Ishikawa (cell line): ENCODE measurements around the gene CACNA2D3.

ENCODE experiments used
- CEBPB ChIP-seq: IDR thresholded peaks from 2 replicates; pipeline ENCODE4 v1.6.1; 2012
- CREB1 ChIP-seq: IDR thresholded peaks from 2 replicates; pipeline ENCODE4 v1.6.1; 2012; ENCODE audit warnings: low read depth
- EGR1 ChIP-seq: IDR thresholded peaks from 2 replicates; pipeline ENCODE4 v1.6.1; 2012
- EP300 ChIP-seq: IDR thresholded peaks from 2 replicates; pipeline ENCODE4 v1.6.1; 2012; ENCODE audit warnings: borderline replicate concordance
- FOXM1 ChIP-seq: IDR thresholded peaks from 2 replicates; pipeline ENCODE4 v1.6.1; 2012; ENCODE audit warnings: low read depth, borderline replicate concordance
- MAX ChIP-seq: IDR thresholded peaks from 2 replicates; pipeline ENCODE4 v1.6.1; 2012
- NFIC ChIP-seq: IDR thresholded peaks from 2 replicates; pipeline ENCODE4 v1.6.1; 2012
- RAD21 ChIP-seq: IDR thresholded peaks from 2 replicates; pipeline ENCODE4 v1.6.1; 2012; ENCODE audit warnings: low read depth
- REST ChIP-seq: IDR thresholded peaks from 2 replicates; pipeline ENCODE4 v1.6.1; 2012; ENCODE audit warnings: low read depth, mild to moderate bottlenecking
- TAF1 ChIP-seq: IDR thresholded peaks from 2 replicates; pipeline ENCODE4 v1.6.1; 2012; ENCODE audit warnings: low read depth, mild to moderate bottlenecking
- TCF12 ChIP-seq: IDR thresholded peaks from 2 replicates; pipeline ENCODE4 v1.6.1; 2012; ENCODE audit warnings: low read depth
- TEAD4 ChIP-seq: IDR thresholded peaks from 2 replicates; pipeline ENCODE4 v1.6.1; 2012
- USF1 ChIP-seq: IDR thresholded peaks from 2 replicates; pipeline ENCODE4 v1.6.1; 2012
- YY1 ChIP-seq: IDR thresholded peaks from 2 replicates; pipeline ENCODE4 v1.6.1; 2012; ENCODE audit warnings: low read depth
- ZBTB7A ChIP-seq: IDR thresholded peaks from 2 replicates; pipeline ENCODE4 v1.6.1; 2012; ENCODE audit warnings: low read depth

Gene CACNA2D3

GRCh38 chr3:54196360-54196991 lies 74.1 kb downstream of the CACNA2D3 start:
- no peak for TF ChIP-seq EP300
- TF ChIP-seq CREB1: no peak
- no peak for TF ChIP-seq FOXM1
- TF ChIP-seq NFIC: no peak
- TF ChIP-seq TEAD4: no peak
- no peak for TF ChIP-seq RAD21

- TF ChIP-seq ZBTB7A (no peak), YY1 (no peak), CEBPB (no peak), USF1 (no peak), REST (no peak), TCF12 (no peak), RAD21 (no peak), EP300 (no peak), TEAD4 (no peak), FOXM1 (no peak), TAF1 (no peak), EGR1 (no peak), NFIC (no peak), CREB1 (no peak), MAX (no peak)
These were observed 75.2 kb downstream of the CACNA2D3 start for GRCh38 chr3:54197509-54197908.

- TF ChIP-seq CREB1 (no peak), ZBTB7A (no peak), EP300 (no peak), EGR1 (no peak), MAX (no peak), TEAD4 (no peak), FOXM1 (no peak), NFIC (no peak)
These were observed 76.2 kb downstream of the CACNA2D3 start for GRCh38 chr3:54198556-54198955.

GRCh38 chr3:54202054-54202453 lies 79.7 kb downstream of the CACNA2D3 start:
- no peak for TF ChIP-seq TCF12

GRCh38 chr3:54202651-54203248 lies 80.4 kb downstream of the CACNA2D3 start:
- no peak for TF ChIP-seq YY1

- TF ChIP-seq YY1: no peak
- no peak for TF ChIP-seq TEAD4
- no peak for TF ChIP-seq TCF12
- no peak for TF ChIP-seq TAF1
- no peak for TF ChIP-seq FOXM1
- no peak for TF ChIP-seq NFIC
- no peak for TF ChIP-seq USF1
- no peak for TF ChIP-seq REST
- no peak for TF ChIP-seq EP300
- no peak for TF ChIP-seq MAX
- no peak for TF ChIP-seq EGR1
These were observed 84.5 kb downstream of the CACNA2D3 start for GRCh38 chr3:54206874-54207273.

GRCh38 chr3:54211097-54211496 lies 88.7 kb downstream of the CACNA2D3 start:
- TF ChIP-seq RAD21 (no peak), EGR1 (no peak), REST (no peak), EP300 (no peak), CREB1 (no peak), TEAD4 (no peak), TCF12 (no peak), USF1 (no peak), ZBTB7A (no peak), NFIC (no peak), MAX (no peak), FOXM1 (no peak), CEBPB (no peak), TAF1 (no peak), YY1 (no peak)
